Skin of body (tissue), 2 donors: ENCODE measurements around the gene PLXNA2. TPM values are rescaled to one million over a fixed set of nuclear protein-coding genes. Genes with fewer than 3 reads are reported as not detected.

Experiments used
- DNase-seq: peaks from one replicate; lab custom pipeline; 2025; lab: John Stamatoyannopoulos, UW
- total RNA-seq: library from RNA; depleted of rRNA; stranded (reverse); fragments of >200 nt; gene quantifications from one replicate; pipeline ENCODE4 v1.2.3, GENCODE V29; 2014

PLXNA2 gene
- total RNA-seq, 1 donor from 2014 or later: 13.5 TPM

- no peak for DNase-seq
Measured at GRCh38 chr1:208045463-208046260, 198.5 kb downstream of the PLXNA2 start.

- no peak for DNase-seq
Measured at GRCh38 chr1:208044589-208045462, 199.4 kb downstream of the PLXNA2 start.

GRCh38 chr1:208043691-208044181 is 200.4 kb downstream of the PLXNA2 start:
- no peak for DNase-seq

- DNase-seq: no peak
Measured at GRCh38 chr1:208042868-208043267, 201.3 kb downstream of the PLXNA2 start.

GRCh38 chr1:208042041-208042615 is 202.1 kb downstream of the PLXNA2 start:
- no peak for DNase-seq

GRCh38 chr1:208041505-208041904 is 202.7 kb downstream of the PLXNA2 start:
- DNase-seq: no peak

- DNase-seq: peak; percentile 23
Measured at GRCh38 chr1:208040821-208041297, 203.3 kb downstream of the PLXNA2 start.

GRCh38 chr1:208039536-208040332 is 204.4 kb downstream of the PLXNA2 start:
- no peak for DNase-seq

- DNase-seq: no peak
Measured at GRCh38 chr1:208038303-208038702, 205.9 kb downstream of the PLXNA2 start.

GRCh38 chr1:208036918-208037766 is 207.0 kb downstream of the PLXNA2 start:
- DNase-seq: no peak

- no peak for DNase-seq
Measured at GRCh38 chr1:208036106-208036808, 207.9 kb downstream of the PLXNA2 start.

- no peak for DNase-seq
Measured at GRCh38 chr1:208034135-208034534, 210.0 kb downstream of the PLXNA2 start.

- DNase-seq: no peak
Measured at GRCh38 chr1:208033236-208033635, 210.9 kb downstream of the PLXNA2 start.

- DNase-seq: no peak
Measured at GRCh38 chr1:208031932-208032320, 212.3 kb downstream of the PLXNA2 start.

- DNase-seq: peak; percentile 14
Measured at GRCh38 chr1:208031316-208031931, 212.8 kb downstream of the PLXNA2 start.

GRCh38 chr1:208030288-208031091 is 213.7 kb downstream of the PLXNA2 start:
- DNase-seq: peak; percentile 86

GRCh38 chr1:208029381-208030287 is 214.6 kb downstream of the PLXNA2 start:
- DNase-seq: peak; percentile 73
